HG03460 (cell line): ENCODE measurements around the gene KCNK2.

Experiments used
- ATAC-seq: cut with Tn5 transposase; IDR thresholded peaks from one replicate; pipeline ENCODE4 v1.9.1; 2021; ENCODE audit not compliant: unreplicated experiment

Gene KCNK2

GRCh38 chr1:215094381-215094780 is 11.8 kb downstream of the KCNK2 start:
- no peak for ATAC-seq

DNA sequence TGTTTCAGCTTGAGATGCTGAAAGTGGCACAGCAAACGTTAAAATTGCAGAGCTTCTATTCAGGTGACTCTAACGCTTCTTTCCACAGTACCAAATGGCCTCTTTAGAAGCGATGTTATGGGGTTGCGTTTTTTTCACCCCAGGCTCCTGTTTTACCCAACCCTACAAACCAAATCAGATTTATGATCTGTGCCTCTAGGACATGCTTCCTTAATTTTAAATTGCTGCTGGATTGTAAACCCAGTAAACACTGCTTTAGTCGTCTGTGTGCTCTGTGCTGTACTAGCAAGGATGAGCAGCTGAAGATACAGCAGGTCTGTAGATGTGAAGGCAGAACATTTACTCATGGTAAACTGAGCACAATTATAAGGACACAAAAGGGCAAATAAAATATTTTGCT is 13.0 kb downstream of the KCNK2 start:
- ATAC-seq, result no peak

- ATAC-seq, result no peak
These were observed 19.0 kb downstream of the KCNK2 start for GRCh38 chr1:215101511-215101910.

DNA sequence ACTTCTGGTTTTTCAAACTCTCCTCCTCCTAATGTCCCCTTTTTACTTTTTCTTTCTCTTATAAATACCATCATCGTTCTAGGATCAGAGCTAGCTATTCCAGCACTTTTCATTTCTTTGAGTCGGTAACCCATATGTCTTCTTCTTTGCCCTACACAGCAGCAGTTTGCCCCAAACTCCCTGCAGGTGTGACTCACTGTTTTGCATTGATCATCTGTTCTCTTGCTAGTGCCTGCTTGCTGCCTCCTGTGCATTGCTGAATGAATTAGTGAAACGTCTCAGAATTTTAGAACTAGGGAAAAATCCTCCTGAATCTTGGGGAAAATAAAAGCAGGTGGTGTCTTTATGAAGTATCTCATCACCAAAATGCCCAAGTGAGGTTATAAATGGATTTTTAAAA is 21.7 kb downstream of the KCNK2 start:
- ATAC-seq, result no peak

- no peak for ATAC-seq
These were observed 23.5 kb downstream of the KCNK2 start for GRCh38 chr1:215106067-215106466.

- no peak for ATAC-seq
These were observed 26.6 kb downstream of the KCNK2 start for GRCh38 chr1:215109171-215109570.

GRCh38 chr1:215111916-215112315 is 29.4 kb downstream of the KCNK2 start:
- ATAC-seq, result no peak

- ATAC-seq, result no peak
These were observed 31.2 kb downstream of the KCNK2 start for GRCh38 chr1:215113776-215114153.

- ATAC-seq, result no peak
These were observed 31.8 kb downstream of the KCNK2 start for GRCh38 chr1:215114154-215114933.

DNA sequence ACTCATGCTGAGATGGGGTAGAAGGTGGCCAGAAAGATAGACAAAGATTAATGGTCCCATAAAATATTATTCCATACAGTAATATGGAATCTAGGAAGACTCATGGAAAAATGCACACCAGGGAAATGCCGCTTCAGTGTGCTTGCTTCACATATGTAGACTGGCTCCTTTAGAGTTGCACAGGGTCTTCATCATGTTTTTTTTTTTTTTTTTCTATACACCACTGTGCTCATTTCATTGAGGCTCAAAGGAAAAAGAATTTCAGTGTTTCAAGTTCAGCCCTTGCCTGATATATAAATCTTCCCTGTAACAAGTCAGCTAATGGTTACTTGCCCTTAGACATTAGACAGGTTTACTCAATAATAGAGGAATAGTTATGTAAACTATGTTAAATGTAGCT is 33.2 kb downstream of the KCNK2 start:
- ATAC-seq, result no peak

GRCh38 chr1:215118081-215118480 is 35.5 kb downstream of the KCNK2 start:
- no peak for ATAC-seq

GRCh38 chr1:215119056-215119455 is 36.5 kb downstream of the KCNK2 start:
- ATAC-seq, result no peak

DNA sequence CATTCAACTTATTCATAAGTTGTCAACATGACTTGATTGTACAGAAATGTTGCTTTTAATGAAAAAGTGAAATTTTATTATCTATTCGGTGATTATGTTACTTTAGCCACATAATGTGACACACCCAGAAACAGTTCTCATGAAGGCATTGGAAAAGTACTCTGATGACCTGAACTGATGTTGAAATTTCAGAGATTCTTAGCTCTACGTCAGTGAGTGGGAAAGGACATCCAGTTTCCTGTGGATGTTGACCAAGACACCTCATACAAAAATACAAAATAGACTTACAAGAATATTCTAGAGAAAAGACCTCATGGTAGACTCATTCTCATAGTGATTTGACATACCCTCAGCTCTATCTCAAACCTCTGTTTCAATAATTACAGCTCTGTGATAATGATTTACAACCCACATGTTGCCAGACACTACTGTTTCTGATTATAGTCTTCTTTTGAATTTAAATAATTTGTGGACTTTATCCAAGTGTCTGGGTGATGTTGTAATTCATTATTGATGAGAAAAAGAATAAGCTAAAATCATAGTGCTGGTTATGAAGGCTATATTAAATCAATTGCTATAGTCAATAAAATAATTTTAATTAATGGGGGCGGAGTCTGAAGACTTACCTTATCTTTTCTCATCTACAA is 37.3 kb downstream of the KCNK2 start:
- no peak for ATAC-seq

DNA sequence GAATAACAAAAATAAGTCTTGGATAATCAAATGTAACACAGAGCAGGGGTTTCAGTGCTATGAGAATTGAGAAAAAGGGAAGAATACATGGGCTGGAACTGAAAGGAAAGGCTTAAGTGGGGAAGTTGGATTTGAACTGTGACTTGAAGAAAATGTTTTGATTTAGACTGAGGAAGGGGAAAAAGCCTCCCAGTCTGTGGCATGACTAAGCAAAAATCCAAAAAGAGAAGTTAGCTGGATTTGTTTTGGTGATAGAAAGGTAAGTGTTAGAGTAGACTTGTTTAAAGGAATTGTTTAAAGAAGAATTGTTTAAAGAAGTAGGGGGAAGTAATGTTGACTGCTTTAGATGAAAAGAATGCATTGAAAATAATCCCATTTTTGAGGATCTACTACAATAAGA is 46.0 kb downstream of the KCNK2 start:
- ATAC-seq, result no peak

GRCh38 chr1:215131291-215131690 is 48.8 kb downstream of the KCNK2 start:
- ATAC-seq, result no peak

- ATAC-seq, result no peak
These were observed 49.6 kb downstream of the KCNK2 start for GRCh38 chr1:215132156-215132555.

- no peak for ATAC-seq
These were observed 51.0 kb downstream of the KCNK2 start for GRCh38 chr1:215133532-215133931.

DNA sequence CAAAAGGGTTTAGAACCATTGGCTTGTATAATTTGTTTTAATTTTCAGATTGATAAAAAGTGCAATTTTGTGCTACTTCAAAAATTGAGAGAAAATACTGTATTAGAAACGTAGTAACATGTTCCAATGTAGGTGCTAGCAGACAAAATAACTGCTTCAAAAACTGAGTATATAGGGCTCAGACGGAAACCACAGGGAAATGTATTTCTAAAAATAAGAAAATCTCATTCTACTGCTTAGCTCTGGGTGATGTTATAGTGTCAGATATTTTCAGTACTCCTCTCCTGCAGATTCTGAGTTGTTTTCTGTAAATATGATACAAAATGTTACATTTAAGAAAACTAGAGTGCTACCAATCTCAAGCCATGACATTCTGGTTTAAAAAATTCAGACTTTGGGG is 55.4 kb downstream of the KCNK2 start:
- no peak for ATAC-seq

DNA sequence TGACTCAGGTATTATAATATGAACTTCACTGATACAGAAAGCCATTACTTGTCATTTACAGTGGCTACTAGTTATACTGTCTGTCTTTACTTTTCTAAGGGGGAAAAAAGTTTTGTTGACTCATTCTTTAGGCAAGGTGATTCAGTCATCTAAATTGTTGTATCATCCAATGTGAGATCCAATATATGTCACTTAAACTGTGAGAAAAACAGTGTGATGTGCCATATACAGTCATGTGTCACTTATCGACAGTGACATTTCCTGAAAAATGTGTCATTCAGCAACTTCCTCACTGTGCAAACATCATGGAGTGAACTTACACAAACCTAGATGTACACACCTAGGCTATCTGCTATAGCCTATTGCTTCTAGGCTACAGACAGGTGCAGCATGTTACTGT is 57.6 kb downstream of the KCNK2 start:
- no peak for ATAC-seq

GRCh38 chr1:215141460-215141859 is 58.9 kb downstream of the KCNK2 start:
- ATAC-seq, result no peak

GRCh38 chr1:215143497-215143896 is 61.0 kb downstream of the KCNK2 start:
- ATAC-seq, result no peak

- no peak for ATAC-seq
These were observed 63.9 kb downstream of the KCNK2 start for GRCh38 chr1:215146240-215146975.
